ENCODE data around the gene RABGAP1L. TPM values are rescaled to one million over a fixed set of nuclear protein-coding genes. Genes with fewer than 3 reads are reported as not detected.

RABGAP1L gene
- total RNA-seq, 4 donors from 2014 or later: 48.2 to 102 (median 59.1) TPM

DNA sequence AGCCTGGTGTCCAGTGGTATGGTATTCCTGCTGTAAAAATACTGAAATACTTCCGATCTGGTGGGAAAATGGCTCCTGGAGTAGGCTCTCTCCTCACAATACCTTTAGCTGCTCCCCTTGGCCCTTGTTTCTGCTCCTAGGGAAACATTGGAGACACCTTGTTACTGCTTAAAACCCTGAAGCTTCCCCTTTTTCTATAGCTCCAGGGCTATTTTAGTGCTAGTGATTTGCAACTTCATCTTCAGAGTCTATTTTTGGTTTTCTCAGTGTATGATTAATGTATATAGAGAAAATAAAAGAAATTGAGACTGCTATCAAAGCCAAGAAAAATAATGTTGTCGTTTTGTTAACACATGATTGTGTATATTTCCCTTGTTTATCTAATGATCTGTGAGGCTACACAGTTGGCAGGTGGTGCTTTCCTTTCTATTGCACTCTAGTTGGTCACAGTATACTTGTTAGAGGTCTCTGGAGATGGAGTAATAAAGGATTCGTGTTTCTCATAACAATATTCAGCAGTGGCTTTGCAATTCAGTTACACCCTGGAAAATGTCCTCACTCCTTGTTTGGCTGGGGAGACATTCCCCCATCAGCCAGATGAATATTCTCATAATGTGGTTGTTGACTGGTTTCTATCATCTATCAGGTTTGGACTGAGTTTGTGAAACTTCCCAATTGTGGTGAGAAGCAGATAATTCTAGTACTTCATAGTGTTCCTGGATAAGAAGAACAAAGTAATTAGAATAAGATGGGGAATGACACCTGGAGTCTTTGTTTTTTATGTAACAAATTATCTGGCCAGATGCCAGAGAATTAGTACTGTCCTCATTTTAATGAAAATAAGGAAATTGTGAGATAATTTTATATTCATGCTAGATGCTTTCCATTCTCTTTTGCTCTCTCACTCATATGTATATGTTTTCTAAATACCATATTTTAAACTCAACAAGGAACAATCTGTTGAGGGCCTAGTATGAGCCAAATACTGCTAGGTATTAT is 795.6 kb downstream of the RABGAP1L start:
- H3K4me3 ChIP-seq: no peak overlapping the region
- H3K36me3 ChIP-seq: no peaks in the 10 kb centered on the region
- peaks cover 5% of the 10 kb centered on the region for H3K4me1 ChIP-seq
- DNase-seq (ENCODE audit: low spot score in 2 of 2): no peak
- no peak overlapping the region for H3K27ac ChIP-seq
- H3K9me3 ChIP-seq: no peaks in the 10 kb centered on the region
- no peak for TF ChIP-seq POLR2AphosphoS5 (IDR thresholded peaks at IDR 0.05)
- no peak for TF ChIP-seq POLR2A (IDR thresholded peaks at IDR 0.05)
- no peak for TF ChIP-seq CTCF (IDR thresholded peaks at IDR 0.05)
- no peak for TF ChIP-seq EP300 (IDR thresholded peaks at IDR 0.05)
- WGBS: 50% methylated on average over 3 of the region's 3 CpGs
- H3K27me3 ChIP-seq: no peaks in the 10 kb centered on the region

GRCh38 chr1:174956086-174956485 is 796.8 kb downstream of the RABGAP1L start:
- H3K4me1 ChIP-seq: peaks cover 5% of the 10 kb centered on the region
- WGBS: 94% methylated on average over 3 of the region's 3 CpGs
- TF ChIP-seq POLR2A (IDR thresholded peaks at IDR 0.05) (no peak), EP300 (IDR thresholded peaks at IDR 0.05) (no peak), POLR2AphosphoS5 (IDR thresholded peaks at IDR 0.05) (no peak), CTCF (IDR thresholded peaks at IDR 0.05) (no peak)
- no peak overlapping the region for H3K27ac ChIP-seq
- H3K27me3 ChIP-seq: no peaks in the 10 kb centered on the region
- no peak overlapping the region for H3K4me3 ChIP-seq
- no peaks in the 10 kb centered on the region for H3K36me3 ChIP-seq
- H3K9me3 ChIP-seq: no peaks in the 10 kb centered on the region
- DNase-seq (ENCODE audit: low spot score in 2 of 2): no peak

DNA sequence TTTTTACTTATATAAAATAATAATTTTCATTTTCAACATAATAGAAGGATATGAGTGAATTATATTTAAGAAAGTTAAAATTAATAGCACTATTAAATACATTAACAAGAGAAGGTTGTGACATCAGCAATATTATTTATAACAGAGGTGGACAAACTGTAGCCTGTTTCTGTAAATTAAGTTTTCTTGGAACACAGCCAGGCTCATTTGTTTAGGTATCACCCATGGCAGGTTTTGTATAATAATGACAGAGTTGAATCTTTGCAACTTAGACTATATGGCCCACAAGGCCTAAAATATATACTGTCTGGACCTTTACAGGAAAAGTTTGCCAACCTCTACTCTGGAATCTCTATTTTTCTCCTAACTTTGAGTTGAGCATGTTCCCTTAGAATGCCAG is 797.7 kb downstream of the RABGAP1L start:
- DNase-seq (ENCODE audit: low spot score in 2 of 2): no peak
- Histone ChIP-seq H3K27ac (no peak overlapping the region), H3K27me3 (no peaks in the 10 kb centered on the region), H3K4me1 (peaks cover 5% of the 10 kb centered on the region), H3K36me3 (no peaks in the 10 kb centered on the region), H3K4me3 (no peak overlapping the region), H3K9me3 (no peaks in the 10 kb centered on the region)
- no peak for TF ChIP-seq CTCF (IDR thresholded peaks at IDR 0.05)
- no peak for TF ChIP-seq EP300 (IDR thresholded peaks at IDR 0.05)
- no peak for TF ChIP-seq POLR2AphosphoS5 (IDR thresholded peaks at IDR 0.05)
- TF ChIP-seq POLR2A (IDR thresholded peaks at IDR 0.05): no peak

GRCh38 chr1:174957829-174958228 is 798.5 kb downstream of the RABGAP1L start:
- Histone ChIP-seq H3K27ac (no peak overlapping the region), H3K4me3 (no peak overlapping the region), H3K4me1 (peaks cover 5% of the 10 kb centered on the region), H3K27me3 (no peaks in the 10 kb centered on the region), H3K9me3 (no peaks in the 10 kb centered on the region), H3K36me3 (no peaks in the 10 kb centered on the region)
- TF ChIP-seq CTCF (IDR thresholded peaks at IDR 0.05): no peak
- no peak for TF ChIP-seq POLR2A (IDR thresholded peaks at IDR 0.05)
- no peak for TF ChIP-seq POLR2AphosphoS5 (IDR thresholded peaks at IDR 0.05)
- TF ChIP-seq EP300 (IDR thresholded peaks at IDR 0.05): no peak
- no peak for DNase-seq (ENCODE audit: low spot score in 2 of 2)

- no peaks in the 10 kb centered on the region for H3K36me3 ChIP-seq
- peaks cover 7% of the 10 kb centered on the region for H3K4me1 ChIP-seq
- H3K27me3 ChIP-seq: no peaks in the 10 kb centered on the region
- WGBS: 85% methylated on average over 1 of the region's 1 CpG
- H3K9me3 ChIP-seq: no peaks in the 10 kb centered on the region
- TF ChIP-seq POLR2A (IDR thresholded peaks at IDR 0.05) (no peak), CTCF (IDR thresholded peaks at IDR 0.05) (no peak), POLR2AphosphoS5 (IDR thresholded peaks at IDR 0.05) (no peak), EP300 (IDR thresholded peaks at IDR 0.05) (no peak)
- no peak for DNase-seq (ENCODE audit: low spot score in 2 of 2)
- H3K27ac ChIP-seq: no peak overlapping the region
- H3K4me3 ChIP-seq: no peak overlapping the region
Observed at GRCh38 chr1:174958396-174958795, 799.1 kb downstream of the RABGAP1L start.
